Measurements from ENCODE around the gene TAL1. TPM values are rescaled to one million over a fixed set of nuclear protein-coding genes. Genes with fewer than 3 reads are reported as not detected.

Gene TAL1
- polyA plus RNA-seq, 3 donors: 0.50 TPM; not detected in 2

GRCh38 chr1:47229886-47230691 is 1.9 kb downstream of the TAL1 start:
- no peak overlapping the region for H3K27ac ChIP-seq (ENCODE audit: low read depth in 1 of 2, low read length in 2 of 2)
- H3K4me3 ChIP-seq (replicated peaks in 1 of 3; ENCODE audit: low read depth in 2 of 3, low read length in 3 of 3): no peak overlapping the region
- H3K27ac Mint-ChIP-seq: no peak overlapping the region
- no peak overlapping the region for H3K9ac ChIP-seq (ENCODE audit: insufficient read depth, low read length, poor library complexity, severe bottlenecking)
- 0% methylated on average over 2 of the region's 23 CpGs for WGBS (ENCODE audit: insufficient coverage)
- H3K79me2 ChIP-seq (ENCODE audit: insufficient read depth, low read length): no peaks in the 10 kb centered on the region
- peaks cover 93 to 96% (median 94%) of the 10 kb centered on the region in 3 donors for H3K27me3 Mint-ChIP-seq (ENCODE audit: low read depth in 3 of 3)
- no peaks in the 10 kb centered on the region for H3K36me3 ChIP-seq (replicated peaks in 1 of 2; ENCODE audit: control insufficient read depth in 1 of 2, insufficient read depth in 2 of 2, low read length in 2 of 2)
- no peak overlapping the region for H2AFZ ChIP-seq (ENCODE audit: insufficient read depth, low read depth, low read length, poor library complexity, severe bottlenecking)
- peaks cover 79 to 95% of the 10 kb centered on the region in 2 donors for H3K27me3 ChIP-seq (ENCODE audit: control insufficient read depth in 2 of 2, insufficient read depth in 2 of 2, low read length in 2 of 2)
- H3K4me1 Mint-ChIP-seq: peaks cover 42% of the 10 kb centered on the region
- H3K4me3 Mint-ChIP-seq: peak overlapping the region in 1 of 2 donors; percentile 98
- peaks cover 0 to 35% (median 24%) of the 10 kb centered on the region in 7 donors for H3K9me3 Mint-ChIP-seq
- intact Hi-C loops (cut with micrococcal nuclease): loop anchor here (5.0 kb wide), 2 partner anchors 202 to 217 kb away; no protein-coding TSS in a partner anchor
- no peak for TF ChIP-seq CTCF (IDR thresholded peaks at IDR 0.05)
- peaks cover 12 to 16% of the 10 kb centered on the region in 2 donors for H3K36me3 Mint-ChIP-seq
- DNase-seq: no peak
- H3K4me2 ChIP-seq (replicated peaks; ENCODE audit: extremely low read depth, low read length, poor library complexity, severe bottlenecking): peak overlapping the region; percentile 85
- peaks cover 26 to 32% of the 10 kb centered on the region in 2 donors for H3K4me1 ChIP-seq (ENCODE audit: control insufficient read depth in 1 of 2, insufficient read depth in 2 of 2, low read length in 2 of 2)
- peaks cover 0 to 30% of the 10 kb centered on the region in 2 donors for H3K9me3 ChIP-seq (replicated peaks in 1 of 2; ENCODE audit: control insufficient read depth in 1 of 2, insufficient read depth in 1 of 2, low read length in 2 of 2)
- peaks cover 5% of the 10 kb centered on the region for H4K20me1 ChIP-seq (ENCODE audit: insufficient read depth, low read length)

GRCh38 chr1:47229031-47229885 is 2.8 kb downstream of the TAL1 start:
- Histone ChIP-seq H3K4me3 (replicated peaks in 1 of 3; ENCODE audit: low read depth in 2 of 3, low read length in 3 of 3) (no peak overlapping the region), H4K20me1 (ENCODE audit: insufficient read depth, low read length) (peaks cover 5% of the 10 kb centered on the region), H2AFZ (ENCODE audit: insufficient read depth, low read depth, low read length, poor library complexity, severe bottlenecking) (no peak overlapping the region), H3K79me2 (ENCODE audit: insufficient read depth, low read length) (no peaks in the 10 kb centered on the region), H3K27ac (ENCODE audit: low read depth in 1 of 2, low read length in 2 of 2) (no peak overlapping the region), H3K4me1 (ENCODE audit: control insufficient read depth in 1 of 2, insufficient read depth in 2 of 2, low read length in 2 of 2) (peaks cover 25 to 30% of the 10 kb centered on the region in 2 donors), H3K4me2 (replicated peaks; ENCODE audit: extremely low read depth, low read length, poor library complexity, severe bottlenecking) (no peak overlapping the region), H3K27me3 (ENCODE audit: control insufficient read depth in 2 of 2, insufficient read depth in 2 of 2, low read length in 2 of 2) (peaks cover 81 to 95% of the 10 kb centered on the region in 2 donors), H3K9ac (ENCODE audit: insufficient read depth, low read length, poor library complexity, severe bottlenecking) (no peak overlapping the region), H3K9me3 (replicated peaks in 1 of 2; ENCODE audit: control insufficient read depth in 1 of 2, insufficient read depth in 1 of 2, low read length in 2 of 2) (peaks cover 0 to 39% of the 10 kb centered on the region in 2 donors), H3K36me3 (replicated peaks in 1 of 2; ENCODE audit: control insufficient read depth in 1 of 2, insufficient read depth in 2 of 2, low read length in 2 of 2) (no peaks in the 10 kb centered on the region)
- TF ChIP-seq CTCF (IDR thresholded peaks at IDR 0.05): no peak
- Mint-ChIP-seq H3K27me3 (ENCODE audit: low read depth in 3 of 3) (peaks cover 84 to 88% (median 86%) of the 10 kb centered on the region in 3 donors), H3K9me3 (peaks cover 0 to 35% (median 24%) of the 10 kb centered on the region in 7 donors), H3K4me1 (peaks cover 41% of the 10 kb centered on the region), H3K4me3 (peak overlapping the region in 1 of 2 donors; percentile 98), H3K36me3 (peaks cover 12 to 14% of the 10 kb centered on the region in 2 donors), H3K27ac (peak overlapping the region in 1 of 7 donors; percentile 32)
- 3% methylated on average over 19 of the region's 35 CpGs for whole genome bisulfite sequencing (ENCODE audit: insufficient coverage)
- intact Hi-C loops (cut with micrococcal nuclease): loop anchor here in 1 of 2 donors (5.0 kb wide), 1 partner anchor 218 kb away; no protein-coding TSS in a partner anchor
- DNase-seq: no peak
